Measurements from ENCODE around the gene CISTR.

CISTR gene

DNA sequence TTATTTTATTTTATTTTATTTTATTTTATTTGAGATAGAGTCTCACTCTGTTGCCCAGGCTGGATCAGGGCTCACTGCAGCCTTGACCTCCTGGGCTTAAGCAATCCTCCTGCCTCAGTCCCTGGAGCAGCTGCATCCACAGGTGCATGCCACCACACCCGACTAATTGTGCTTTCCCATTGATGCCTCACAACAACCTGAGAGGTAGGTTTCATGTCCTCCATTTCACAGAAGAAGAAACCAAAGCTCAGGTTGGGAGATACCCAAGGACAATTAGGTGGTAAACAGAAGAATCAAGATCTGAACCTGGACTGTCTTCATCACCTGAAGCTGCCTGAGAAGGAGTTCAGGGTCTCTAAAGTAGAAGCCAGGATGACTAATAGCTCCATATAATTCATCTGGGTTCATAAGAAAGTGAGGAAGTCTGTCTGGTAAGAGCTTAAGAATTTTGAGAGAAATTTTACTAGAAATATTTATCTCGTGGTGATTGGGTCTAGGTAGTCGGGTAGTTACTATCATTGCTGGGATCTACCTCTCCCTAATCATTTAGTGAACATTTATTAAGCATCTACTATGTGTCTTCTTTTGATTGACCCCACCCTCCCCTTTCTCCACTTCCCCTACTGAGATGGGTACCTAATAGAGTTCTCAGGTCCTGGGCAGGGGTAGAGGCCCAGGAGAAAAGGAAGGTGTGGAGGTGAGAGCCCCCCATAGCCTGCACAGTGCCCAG lies 52.7 kb downstream of the CISTR start:
- no peak overlapping the region for H3K27ac ChIP-seq (replicated peaks)
- no peak overlapping the region for H3K4me3 ChIP-seq (replicated peaks; ENCODE audit: insufficient read depth, low read length)
- TF ChIP-seq GABPA (IDR thresholded peaks at IDR 0.05; ENCODE audit: low read depth) (no peak), SPI1 (IDR thresholded peaks at IDR 0.05; ENCODE audit: borderline replicate concordance, low read depth) (no peak), POLR2AphosphoS5 (IDR thresholded peaks at IDR 0.05; ENCODE audit: low read depth) (no peak)
- TF ChIP-seq, protein P1, sequence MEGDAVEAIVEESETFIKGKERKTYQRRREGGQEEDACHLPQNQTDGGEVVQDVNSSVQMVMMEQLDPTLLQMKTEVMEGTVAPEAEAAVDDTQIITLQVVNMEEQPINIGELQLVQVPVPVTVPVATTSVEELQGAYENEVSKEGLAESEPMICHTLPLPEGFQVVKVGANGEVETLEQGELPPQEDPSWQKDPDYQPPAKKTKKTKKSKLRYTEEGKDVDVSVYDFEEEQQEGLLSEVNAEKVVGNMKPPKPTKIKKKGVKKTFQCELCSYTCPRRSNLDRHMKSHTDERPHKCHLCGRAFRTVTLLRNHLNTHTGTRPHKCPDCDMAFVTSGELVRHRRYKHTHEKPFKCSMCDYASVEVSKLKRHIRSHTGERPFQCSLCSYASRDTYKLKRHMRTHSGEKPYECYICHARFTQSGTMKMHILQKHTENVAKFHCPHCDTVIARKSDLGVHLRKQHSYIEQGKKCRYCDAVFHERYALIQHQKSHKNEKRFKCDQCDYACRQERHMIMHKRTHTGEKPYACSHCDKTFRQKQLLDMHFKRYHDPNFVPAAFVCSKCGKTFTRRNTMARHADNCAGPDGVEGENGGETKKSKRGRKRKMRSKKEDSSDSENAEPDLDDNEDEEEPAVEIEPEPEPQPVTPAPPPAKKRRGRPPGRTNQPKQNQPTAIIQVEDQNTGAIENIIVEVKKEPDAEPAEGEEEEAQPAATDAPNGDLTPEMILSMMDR (IDR thresholded peaks at IDR 0.05; ENCODE audit: insufficient read depth, low read length): no peak
- TF ChIP-seq, protein P2, sequence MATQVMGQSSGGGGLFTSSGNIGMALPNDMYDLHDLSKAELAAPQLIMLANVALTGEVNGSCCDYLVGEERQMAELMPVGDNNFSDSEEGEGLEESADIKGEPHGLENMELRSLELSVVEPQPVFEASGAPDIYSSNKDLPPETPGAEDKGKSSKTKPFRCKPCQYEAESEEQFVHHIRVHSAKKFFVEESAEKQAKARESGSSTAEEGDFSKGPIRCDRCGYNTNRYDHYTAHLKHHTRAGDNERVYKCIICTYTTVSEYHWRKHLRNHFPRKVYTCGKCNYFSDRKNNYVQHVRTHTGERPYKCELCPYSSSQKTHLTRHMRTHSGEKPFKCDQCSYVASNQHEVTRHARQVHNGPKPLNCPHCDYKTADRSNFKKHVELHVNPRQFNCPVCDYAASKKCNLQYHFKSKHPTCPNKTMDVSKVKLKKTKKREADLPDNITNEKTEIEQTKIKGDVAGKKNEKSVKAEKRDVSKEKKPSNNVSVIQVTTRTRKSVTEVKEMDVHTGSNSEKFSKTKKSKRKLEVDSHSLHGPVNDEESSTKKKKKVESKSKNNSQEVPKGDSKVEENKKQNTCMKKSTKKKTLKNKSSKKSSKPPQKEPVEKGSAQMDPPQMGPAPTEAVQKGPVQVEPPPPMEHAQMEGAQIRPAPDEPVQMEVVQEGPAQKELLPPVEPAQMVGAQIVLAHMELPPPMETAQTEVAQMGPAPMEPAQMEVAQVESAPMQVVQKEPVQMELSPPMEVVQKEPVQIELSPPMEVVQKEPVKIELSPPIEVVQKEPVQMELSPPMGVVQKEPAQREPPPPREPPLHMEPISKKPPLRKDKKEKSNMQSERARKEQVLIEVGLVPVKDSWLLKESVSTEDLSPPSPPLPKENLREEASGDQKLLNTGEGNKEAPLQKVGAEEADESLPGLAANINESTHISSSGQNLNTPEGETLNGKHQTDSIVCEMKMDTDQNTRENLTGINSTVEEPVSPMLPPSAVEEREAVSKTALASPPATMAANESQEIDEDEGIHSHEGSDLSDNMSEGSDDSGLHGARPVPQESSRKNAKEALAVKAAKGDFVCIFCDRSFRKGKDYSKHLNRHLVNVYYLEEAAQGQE (IDR thresholded peaks at IDR 0.05; ENCODE audit: insufficient replicate concordance, low read depth): no peak
- DNase-seq (ENCODE audit: low read depth in 1 of 2, low spot score in 1 of 2): no peak
- peaks cover 77% of the 10 kb centered on the region for H3K27me3 ChIP-seq (ENCODE audit: insufficient read depth, poor library complexity, severe bottlenecking)

DNA sequence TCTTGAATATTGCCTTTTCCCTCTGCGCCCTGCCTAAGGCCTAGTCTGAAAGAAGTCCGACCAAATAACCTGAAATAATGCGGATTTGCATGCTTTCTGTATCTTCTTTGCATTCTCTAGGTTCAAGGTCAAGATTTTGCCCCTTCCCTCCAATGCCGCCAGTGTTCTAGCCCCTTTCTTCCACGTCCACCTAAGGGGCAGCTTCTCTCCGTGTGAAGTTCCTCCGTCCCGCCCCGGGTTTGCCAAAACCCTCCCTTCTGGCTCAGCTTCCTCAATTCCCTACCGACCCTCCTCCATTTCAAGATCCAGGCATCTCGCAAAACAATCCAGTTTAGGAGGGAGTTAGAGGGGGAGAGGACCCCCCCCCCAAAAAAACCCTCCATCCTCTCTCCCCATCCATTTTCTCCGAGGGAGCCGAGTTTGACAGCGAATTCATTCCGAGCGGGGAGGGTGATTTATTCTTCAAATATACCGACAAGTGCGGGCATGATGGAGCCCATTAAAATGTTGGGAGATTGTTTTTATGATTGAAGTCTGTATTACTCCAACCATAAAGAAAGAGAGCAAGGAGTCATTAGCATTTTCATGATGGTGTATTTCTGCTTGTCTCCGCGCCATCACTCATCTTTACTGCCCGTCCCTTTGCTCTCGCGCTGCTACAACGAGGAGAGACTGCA lies 55.0 kb downstream of the CISTR start:
- TF ChIP-seq, protein P1 (IDR thresholded peaks at IDR 0.05; ENCODE audit: insufficient read depth, low read length): no peak
- TF ChIP-seq, protein P2 (IDR thresholded peaks at IDR 0.05; ENCODE audit: insufficient replicate concordance, low read depth): no peak
- TF ChIP-seq GABPA (IDR thresholded peaks at IDR 0.05; ENCODE audit: low read depth): no peak
- Histone ChIP-seq H3K4me3 (replicated peaks; ENCODE audit: insufficient read depth, low read length) (no peak overlapping the region), H3K27ac (replicated peaks) (no peak overlapping the region), H3K27me3 (ENCODE audit: insufficient read depth, poor library complexity, severe bottlenecking) (peaks cover 81% of the 10 kb centered on the region)
- no peak for DNase-seq (ENCODE audit: low read depth in 1 of 2, low spot score in 1 of 2)

All from HL-60 (cell line).